Skeletal muscle tissue (tissue), 5 donors: ENCODE data around the gene PACRG. TPM values are rescaled to one million over a fixed set of nuclear protein-coding genes. Genes with fewer than 3 reads are reported as not detected.

Experiments
- H3K27ac ChIP-seq: one replicate; pipeline ENCODE4 v1.7.0; 2013; ENCODE audit warnings: mild to moderate bottlenecking, low read depth, low read length, inconsistent platforms
- H3K27me3 ChIP-seq, 3 donors: one replicate each; pipeline ENCODE4 v1.7.0; 2013; ENCODE audit warnings: low read length in 3 of 3; ENCODE audit not compliant: control insufficient read depth in 3 of 3, insufficient read depth in 3 of 3
- H3K36me3 ChIP-seq, 3 donors: one replicate each; pipeline ENCODE4 v1.7.0; 2013; ENCODE audit warnings: low read length in 3 of 3; ENCODE audit not compliant: control insufficient read depth in 3 of 3, insufficient read depth in 3 of 3
- H3K4me1 ChIP-seq, 3 donors: one replicate each; pipeline ENCODE4 v1.7.0; 2013; ENCODE audit warnings: low read length in 3 of 3, mild to moderate bottlenecking in 3 of 3; ENCODE audit not compliant: control insufficient read depth in 3 of 3, insufficient read depth in 3 of 3
- H3K4me3 ChIP-seq, 3 donors: one replicate each; pipeline ENCODE4 v1.7.0; 2013; ENCODE audit warnings: low read length in 3 of 3
- H3K9ac ChIP-seq, 3 donors: one replicate each; pipeline ENCODE4 v1.7.0; 2013; ENCODE audit warnings: low read length in 3 of 3, mild to moderate bottlenecking in 3 of 3, moderate library complexity in 2 of 3, low read depth in 1 of 3
- H3K9me3 ChIP-seq, 3 donors: one replicate each; pipeline ENCODE4 v1.7.0; 2013; ENCODE audit warnings: low read length in 3 of 3; ENCODE audit not compliant: control insufficient read depth in 3 of 3
- small RNA-seq: library from RNA; depleted of rRNA; stranded (forward); fragments of <200 nt; gene quantifications from one replicate; pipeline ENCODE3, GENCODE V24; 2014
- total RNA-seq: library from RNA; depleted of rRNA; stranded (reverse); fragments of >200 nt; gene quantifications from one replicate; pipeline ENCODE4 v1.2.3, GENCODE V29; 2014
- donor health status: Osteomylitis.

The PACRG gene
- total RNA-seq, 1 donor from 2014 or later = 1.0 TPM

- H3K9ac ChIP-seq = no peak overlapping the region
- H3K4me3 ChIP-seq = no peak overlapping the region
- no peak overlapping the region for H3K27ac ChIP-seq
- H3K36me3 ChIP-seq = no peaks in the 10 kb centered on the region
- no peaks in the 10 kb centered on the region for H3K27me3 ChIP-seq
- peaks cover 0 to 2% (median 0%) of the 10 kb centered on the region in 3 donors for H3K9me3 ChIP-seq
- H3K4me1 ChIP-seq = peaks cover 14 to 18% (median 16%) of the 10 kb centered on the region in 3 donors
Observed at GRCh38 chr6:163356743-163357142, 629.0 kb downstream of the PACRG start.

DNA sequence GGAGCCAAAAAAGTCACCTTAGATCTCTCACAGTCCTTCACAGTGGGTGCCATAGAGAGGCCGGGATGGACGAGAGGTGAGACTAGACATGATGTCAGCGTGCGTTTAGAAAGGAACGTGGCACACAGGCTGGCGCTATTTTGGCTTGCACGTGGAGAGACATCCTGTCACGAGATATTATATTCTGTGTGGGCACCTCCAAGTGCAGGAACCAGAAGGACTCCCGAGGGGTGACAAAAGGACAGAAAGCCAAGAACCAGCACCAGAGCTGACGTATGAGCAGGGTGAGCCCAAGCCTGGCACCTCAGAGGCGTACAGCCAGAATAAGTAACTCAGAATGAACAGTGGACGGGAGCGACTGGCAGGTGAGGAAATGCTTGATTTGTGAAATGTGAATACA, 636.9 kb downstream of the PACRG start:
- H3K9me3 ChIP-seq = no peaks in the 10 kb centered on the region
- no peaks in the 10 kb centered on the region for H3K27me3 ChIP-seq
- no peak overlapping the region for H3K9ac ChIP-seq
- peaks cover 0 to 2% (median 0%) of the 10 kb centered on the region in 3 donors for H3K4me1 ChIP-seq
- H3K36me3 ChIP-seq = no peaks in the 10 kb centered on the region
- H3K27ac ChIP-seq = no peak overlapping the region
- H3K4me3 ChIP-seq = no peak overlapping the region

Small RNAs within 50 kb of the gene (small RNA-seq; reads per million reads assigned to genes)
- gene AL031121.1 = not detected
- not detected for gene AL590286.1

Other genes starting within 250 kb of the PACRG start
- 16.7 TPM for gene PRKN, start 208 bp upstream of the PACRG start, total RNA-seq